Endodermal cell (in vitro differentiated cells): Measurements from ENCODE around the gene CCDC15. TPM values are rescaled to one million over a fixed set of nuclear protein-coding genes. Genes with fewer than 3 reads are reported as not detected.

Source experiments
- DNase-seq: peaks from one replicate; pipeline ENCODE4 v3.0.0-alpha.2; 2017
- H3K27ac ChIP-seq: 2 replicates; pipeline ENCODE4 v1.5.1; 2013; ENCODE audit warnings: mild to moderate bottlenecking, low read depth, low read length, moderate library complexity
- H3K27me3 ChIP-seq: 2 replicates; pipeline ENCODE4 v1.6.1; 2013; ENCODE audit warnings: mild to moderate bottlenecking, low read length, moderate library complexity; ENCODE audit not compliant: insufficient read depth, control insufficient read depth, poor library complexity, severe bottlenecking
- H3K36me3 ChIP-seq: 2 replicates; pipeline ENCODE4 v1.7.0; 2013; ENCODE audit warnings: mild to moderate bottlenecking, low read length, moderate library complexity; ENCODE audit not compliant: control insufficient read depth, insufficient read depth
- H3K4me1 ChIP-seq: one replicate; pipeline ENCODE4 v1.7.0; 2013; ENCODE audit warnings: low read length; ENCODE audit not compliant: control insufficient read depth, insufficient read depth
- H3K4me3 ChIP-seq: 2 replicates; pipeline ENCODE4 v1.5.1; 2013; ENCODE audit warnings: mild to moderate bottlenecking, low read length, moderate library complexity
- H3K9ac ChIP-seq: 2 replicates; pipeline ENCODE4 v1.6.1; 2013; ENCODE audit warnings: mild to moderate bottlenecking, low read length, moderate library complexity; ENCODE audit not compliant: poor library complexity, severe bottlenecking; ENCODE audit errors: extremely low read depth
- H3K9me3 ChIP-seq: 2 replicates; pipeline ENCODE4 v1.6.1; 2013; ENCODE audit warnings: mild to moderate bottlenecking, low read length, moderate library complexity; ENCODE audit not compliant: control insufficient read depth
- H3K27ac Mint-ChIP-seq: 2 replicates; pipeline ENCODE4 v1.8.0; 2020; ENCODE audit warnings: mixed read lengths
- H3K27me3 Mint-ChIP-seq: 2 replicates; pipeline ENCODE4 v1.8.0; 2021; ENCODE audit warnings: mild to moderate bottlenecking, mixed read lengths; ENCODE audit not compliant: insufficient read depth
- H3K36me3 Mint-ChIP-seq: 2 replicates; pipeline ENCODE4 v1.8.0; 2020; ENCODE audit warnings: low read depth, mixed read lengths
- H3K4me1 Mint-ChIP-seq: 2 replicates; pipeline ENCODE4 v1.8.0; 2020; ENCODE audit warnings: mixed read lengths
- H3K4me3 Mint-ChIP-seq: 2 replicates; pipeline ENCODE4 v1.8.0; 2020; ENCODE audit warnings: mild to moderate bottlenecking, moderate library complexity, mixed read lengths
- H3K9me3 Mint-ChIP-seq: 2 replicates; pipeline ENCODE4 v1.8.0; 2020; ENCODE audit warnings: mild to moderate bottlenecking, mixed read lengths
- WGBS, 2 experiments: methylation state at CpG; one replicate each; pipeline versions ENCODE4 v1.1.5 to v1.1.7; 2013; ENCODE audit warnings: missing lambda C conversion rate in 2 of 2, mixed read lengths in 1 of 2; ENCODE audit not compliant: insufficient coverage in 1 of 2, insufficient read length in 1 of 2; 5-methylcytosine and 5-hydroxymethylcytosine counted together
- total RNA-seq, 2 donors: library from RNA; stranded (reverse); fragmentation: NEBNext Ultra II Directional in 1 of 2; extraction: Animal tissue kit (Norgen Biotek cat#: 25700) in 1 of 2; gene quantifications; 2 replicates in 1 of 2; 3 replicates in 1 of 2; pipeline ENCODE4 v1.2.1, GENCODE V29; 2021
- TF ChIP-seq, protein P1 (sequence below): fragments of 200-600 bp; sonication (generic); conservative IDR thresholded peaks from 2 replicates; pipeline ENCODE4 v1.5.0; 2021; ENCODE audit warnings: antibody characterized with exemption, mild to moderate bottlenecking

Gene CCDC15
- total RNA-seq, 2 donors from 2014 or later = 3.3 TPM

DNA sequence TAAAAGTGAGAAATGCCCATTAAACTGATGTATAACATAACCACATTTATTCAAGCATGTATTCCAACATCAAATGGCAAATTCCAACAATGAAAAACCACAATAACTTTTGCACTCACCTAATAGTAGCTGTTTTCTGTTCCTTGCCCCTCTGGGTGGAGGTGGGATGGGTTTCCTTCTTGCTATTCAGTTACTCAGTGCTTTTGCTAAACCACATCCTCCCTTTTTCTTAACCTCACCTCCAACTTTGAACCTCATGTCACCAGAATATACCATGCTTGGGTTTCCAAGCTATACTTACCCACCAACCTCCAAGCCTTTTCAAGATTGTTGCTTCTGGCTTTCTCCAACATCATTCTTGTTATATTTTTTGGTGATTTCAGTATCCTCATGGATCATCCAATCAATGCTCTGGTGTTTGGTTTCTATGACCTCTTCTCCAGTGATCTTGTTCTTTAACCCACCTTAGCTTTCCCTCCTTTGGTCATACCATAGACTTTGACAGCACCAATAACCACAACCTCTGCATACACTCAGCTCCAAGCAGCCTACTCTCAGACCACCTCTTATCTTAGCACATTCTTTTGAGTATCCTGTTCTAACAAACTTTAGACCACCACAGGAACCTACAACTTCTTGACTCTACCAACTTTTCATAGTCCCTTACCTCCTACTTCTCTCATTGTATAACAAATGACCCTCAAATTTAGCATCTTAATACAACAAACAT is 3.2 kb upstream of the CCDC15 start:
- H3K9me3 ChIP-seq = no peaks in the 10 kb centered on the region
- no peak for DNase-seq

GRCh38 chr11:124951341-124951740 is 2.7 kb upstream of the CCDC15 start:
- no peak overlapping the region for H3K27ac Mint-ChIP-seq
- no peak overlapping the region for H3K27ac ChIP-seq
- no peak overlapping the region for H3K4me3 ChIP-seq
- TF ChIP-seq, protein P1, sequence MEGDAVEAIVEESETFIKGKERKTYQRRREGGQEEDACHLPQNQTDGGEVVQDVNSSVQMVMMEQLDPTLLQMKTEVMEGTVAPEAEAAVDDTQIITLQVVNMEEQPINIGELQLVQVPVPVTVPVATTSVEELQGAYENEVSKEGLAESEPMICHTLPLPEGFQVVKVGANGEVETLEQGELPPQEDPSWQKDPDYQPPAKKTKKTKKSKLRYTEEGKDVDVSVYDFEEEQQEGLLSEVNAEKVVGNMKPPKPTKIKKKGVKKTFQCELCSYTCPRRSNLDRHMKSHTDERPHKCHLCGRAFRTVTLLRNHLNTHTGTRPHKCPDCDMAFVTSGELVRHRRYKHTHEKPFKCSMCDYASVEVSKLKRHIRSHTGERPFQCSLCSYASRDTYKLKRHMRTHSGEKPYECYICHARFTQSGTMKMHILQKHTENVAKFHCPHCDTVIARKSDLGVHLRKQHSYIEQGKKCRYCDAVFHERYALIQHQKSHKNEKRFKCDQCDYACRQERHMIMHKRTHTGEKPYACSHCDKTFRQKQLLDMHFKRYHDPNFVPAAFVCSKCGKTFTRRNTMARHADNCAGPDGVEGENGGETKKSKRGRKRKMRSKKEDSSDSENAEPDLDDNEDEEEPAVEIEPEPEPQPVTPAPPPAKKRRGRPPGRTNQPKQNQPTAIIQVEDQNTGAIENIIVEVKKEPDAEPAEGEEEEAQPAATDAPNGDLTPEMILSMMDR = no peak
- WGBS, 2 experiments = 49% methylated on average over 2 of the region's 3 CpGs; no CpG with 5 or more reads in 1 of the 2 experiments
- DNase-seq = no peak
- peaks cover 28% of the 10 kb centered on the region for H3K27me3 ChIP-seq
- no peak overlapping the region for H3K4me3 Mint-ChIP-seq
- H3K27me3 Mint-ChIP-seq = peaks cover 32% of the 10 kb centered on the region
- H3K9me3 ChIP-seq = no peaks in the 10 kb centered on the region
- no peak overlapping the region for H3K9ac ChIP-seq
- H3K36me3 Mint-ChIP-seq = no peaks in the 10 kb centered on the region
- no peaks in the 10 kb centered on the region for H3K36me3 ChIP-seq
- no peaks in the 10 kb centered on the region for H3K4me1 ChIP-seq
- peaks cover 2% of the 10 kb centered on the region for H3K9me3 Mint-ChIP-seq
- no peaks in the 10 kb centered on the region for H3K4me1 Mint-ChIP-seq

More for the DNA sequence above, 3.2 kb upstream of the CCDC15 start:
- Mint-ChIP-seq H3K27me3 (peaks cover 38% of the 10 kb centered on the region), H3K27ac (no peak overlapping the region), H3K4me3 (no peak overlapping the region), H3K9me3 (peaks cover 2% of the 10 kb centered on the region), H3K4me1 (no peaks in the 10 kb centered on the region), H3K36me3 (no peaks in the 10 kb centered on the region)
- TF ChIP-seq, protein P1 = no peak
- Histone ChIP-seq H3K36me3 (no peaks in the 10 kb centered on the region), H3K4me3 (no peak overlapping the region), H3K27ac (no peak overlapping the region), H3K4me1 (no peaks in the 10 kb centered on the region), H3K27me3 (peaks cover 30% of the 10 kb centered on the region), H3K9ac (no peak overlapping the region)

DNA sequence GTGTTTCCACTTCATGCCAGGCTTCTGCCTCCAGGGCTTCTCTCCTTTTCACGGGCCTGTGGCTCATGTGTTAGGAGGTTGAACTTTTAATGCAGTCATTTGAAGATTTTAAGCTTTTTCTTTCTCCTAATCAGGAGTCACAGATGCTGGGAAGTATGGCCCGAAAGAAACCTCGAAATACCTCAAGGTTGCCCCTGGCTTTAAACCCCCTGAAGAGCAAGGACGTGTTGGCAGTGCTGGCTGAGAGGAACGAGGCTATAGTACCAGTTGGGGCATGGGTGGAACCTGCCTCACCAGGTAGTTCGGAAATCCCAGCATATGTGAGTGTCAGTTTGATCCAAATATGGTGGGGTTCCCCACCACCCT is 571 bp downstream of the CCDC15 start:
- 53 to 61% methylated on average over 5 of the region's 6 CpGs for WGBS, 2 experiments
- no peak overlapping the region for H3K27ac Mint-ChIP-seq
- no peaks in the 10 kb centered on the region for H3K9me3 Mint-ChIP-seq
- TF ChIP-seq, protein P1 = no peak
- H3K27me3 Mint-ChIP-seq = peaks cover 4% of the 10 kb centered on the region
- Histone ChIP-seq H3K4me1 (no peaks in the 10 kb centered on the region), H3K27ac (no peak overlapping the region), H3K36me3 (no peaks in the 10 kb centered on the region), H3K4me3 (peak overlapping the region; percentile 79), H3K9me3 (no peaks in the 10 kb centered on the region), H3K27me3 (peaks cover 13% of the 10 kb centered on the region), H3K9ac (no peak overlapping the region)
- no peak for DNase-seq
- H3K4me3 Mint-ChIP-seq = no peak overlapping the region
- H3K4me1 Mint-ChIP-seq = no peaks in the 10 kb centered on the region
- H3K36me3 Mint-ChIP-seq = no peaks in the 10 kb centered on the region
